EL (cell line): ENCODE data around the gene HS3ST4.

ENCODE experiments used
- DNase-seq: peaks from one replicate; pipeline ENCODE4 v3.0.0-alpha.2; 2016

The HS3ST4 gene

GRCh38 chr16:25691519-25692091 is at the start of gene HS3ST4:
HS3ST4 (plus strand) TSS chr16:25691959.
- no peak for DNase-seq

DNA sequence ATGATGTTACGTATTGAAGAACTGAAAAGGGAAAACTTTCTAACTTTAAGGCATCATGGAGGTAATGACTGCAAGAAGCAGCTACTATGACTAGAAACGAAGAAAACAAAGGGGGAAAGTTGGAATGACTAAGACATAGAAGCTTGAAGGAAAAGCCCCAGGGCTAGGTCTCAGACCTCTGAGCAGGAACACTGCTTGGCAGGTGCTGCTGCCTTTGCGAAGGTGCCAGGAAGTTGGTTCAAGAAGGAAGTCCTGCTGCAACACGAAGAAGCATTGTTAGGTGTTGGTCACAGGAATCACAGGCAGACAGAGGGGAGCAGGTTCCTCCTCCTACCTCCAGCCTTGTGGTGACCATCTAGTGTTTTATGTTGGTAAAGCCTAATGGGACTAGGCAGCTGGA is 48.1 kb upstream of the HS3ST4 start:
- DNase-seq, result no peak

- no peak for DNase-seq
Observed at GRCh38 chr16:25656639-25657038, 35.1 kb upstream of the HS3ST4 start.

DNA sequence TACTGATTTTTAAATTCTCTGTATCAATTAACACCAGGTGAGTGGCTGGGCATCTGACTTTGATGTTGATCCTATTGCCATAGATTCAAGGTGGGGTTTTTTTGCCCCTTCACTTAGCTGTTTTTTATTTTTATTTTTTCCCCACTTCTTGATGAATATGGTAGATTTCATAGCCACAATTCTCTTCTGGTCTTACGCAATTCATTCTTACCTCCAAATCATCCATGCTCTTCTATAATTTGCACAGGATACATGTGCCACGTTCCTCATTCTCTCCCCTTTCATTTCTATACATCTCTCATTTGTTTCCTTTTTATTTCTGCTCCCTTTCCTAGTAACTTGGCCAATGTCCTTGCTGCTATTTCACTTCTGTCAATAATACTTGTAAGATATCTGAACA is 14.9 kb upstream of the HS3ST4 start:
- DNase-seq, result no peak

- no peak for DNase-seq
Observed at GRCh38 chr16:25679511-25679910, 12.2 kb upstream of the HS3ST4 start.

DNA sequence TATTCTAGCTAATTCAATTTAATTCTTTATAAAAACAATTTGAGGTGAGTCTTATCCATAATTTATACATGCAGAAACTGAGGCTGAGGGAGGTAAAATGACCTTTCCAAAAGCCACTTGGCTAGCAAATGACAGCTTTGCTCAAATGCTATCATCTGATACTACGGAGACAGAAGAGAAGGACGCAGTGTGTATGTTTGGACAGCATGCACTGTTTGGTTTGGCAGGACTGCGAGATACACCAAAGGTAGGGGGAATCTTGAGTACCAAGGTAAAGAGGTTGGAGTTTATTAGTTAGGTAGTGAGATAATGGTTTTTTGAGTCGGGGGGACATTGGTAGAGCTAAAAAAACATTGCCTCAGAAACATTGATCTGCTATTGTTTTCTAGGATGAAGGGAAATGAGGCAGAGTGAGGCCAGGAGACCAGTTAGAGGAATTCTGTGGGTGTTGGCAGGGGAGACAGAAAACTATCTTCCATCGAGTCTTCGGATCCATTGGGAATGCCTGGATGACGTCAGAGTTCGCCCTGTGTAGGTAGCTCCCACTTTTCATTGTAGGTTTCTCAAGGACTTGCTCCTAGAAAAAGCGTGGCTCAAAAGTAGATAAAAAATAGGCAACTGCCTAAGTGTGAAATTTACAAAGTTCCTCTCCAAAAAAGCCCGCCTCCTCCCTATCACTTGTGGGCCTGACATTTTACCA is 2.5 kb upstream of the HS3ST4 start:
- no peak for DNase-seq

DNA sequence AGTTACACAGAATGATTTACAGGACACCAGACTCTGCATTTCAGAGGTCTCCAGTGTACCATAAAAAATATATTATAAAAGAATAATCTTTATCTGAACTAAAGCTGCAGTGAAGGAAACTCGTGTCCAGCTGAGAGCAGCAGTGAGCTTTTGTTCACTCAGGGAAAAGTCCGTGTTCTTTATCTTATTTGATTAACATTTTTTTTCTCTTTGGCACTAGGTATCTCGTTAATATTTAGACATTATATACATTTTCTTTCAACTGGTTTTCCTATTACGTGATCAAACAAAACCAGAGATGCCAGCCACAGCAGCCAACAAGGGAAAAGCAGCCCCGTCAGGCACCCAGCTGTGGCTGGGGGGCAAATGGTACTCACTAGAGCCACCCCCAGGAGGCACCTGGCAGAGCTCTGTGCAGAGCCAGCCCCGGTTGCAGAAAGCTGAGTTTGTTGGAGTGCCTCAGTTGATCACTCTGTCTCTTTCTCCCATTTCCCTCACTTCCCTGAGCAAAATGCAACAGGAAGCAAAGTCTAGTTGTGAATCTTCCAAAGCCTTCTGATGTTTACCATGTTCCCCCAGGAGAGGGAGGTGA is 1.1 kb upstream of the HS3ST4 start:
- DNase-seq, result no peak

GRCh38 chr16:25692351-25692741 is 587 bp downstream of the HS3ST4 start:
- DNase-seq, result no peak

GRCh38 chr16:25692742-25693508 is 1.2 kb downstream of the HS3ST4 start:
- no peak for DNase-seq

GRCh38 chr16:25693631-25694030 is 1.9 kb downstream of the HS3ST4 start:
- no peak for DNase-seq

DNA sequence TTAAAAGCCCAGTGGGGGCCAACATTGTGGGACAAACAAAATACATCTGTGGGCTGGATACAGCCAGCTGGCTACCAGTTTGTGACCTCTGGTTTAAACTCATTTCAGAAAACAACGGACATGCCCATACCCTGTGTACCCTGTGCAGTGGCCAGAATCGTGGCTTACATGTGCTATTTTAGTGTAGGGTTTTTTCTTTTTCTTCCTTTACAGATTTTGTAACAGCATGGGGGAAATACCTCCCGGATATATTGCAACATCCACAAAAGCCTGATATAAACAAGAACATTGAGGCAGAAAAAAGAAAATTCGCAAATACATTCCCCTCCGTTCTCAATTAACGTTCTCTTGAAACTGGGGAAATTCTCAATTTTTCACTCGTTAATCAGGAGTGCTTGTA is 7.3 kb downstream of the HS3ST4 start:
- DNase-seq, result no peak

- DNase-seq, result no peak
Observed at GRCh38 chr16:25700547-25700946, 8.8 kb downstream of the HS3ST4 start.

DNA sequence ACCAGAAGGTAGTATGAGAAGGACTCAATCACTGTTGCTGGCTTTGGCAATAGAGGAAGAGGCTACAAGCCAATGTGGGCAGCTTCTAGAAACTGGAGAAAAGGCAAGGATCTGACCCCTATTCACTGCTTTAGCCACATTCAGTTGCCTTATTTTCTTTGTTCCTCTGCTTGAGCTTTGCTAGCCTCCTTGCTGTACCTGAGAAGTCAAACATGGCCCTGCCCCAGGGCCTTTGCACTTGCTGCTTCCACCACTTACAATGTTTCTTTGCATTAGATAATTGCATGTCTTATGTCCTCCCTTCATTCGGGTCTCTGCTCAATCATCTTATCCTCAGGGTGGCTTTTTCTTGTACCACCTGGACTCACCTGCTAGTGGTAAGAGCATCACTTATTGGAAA is 15.8 kb downstream of the HS3ST4 start:
- no peak for DNase-seq

DNA sequence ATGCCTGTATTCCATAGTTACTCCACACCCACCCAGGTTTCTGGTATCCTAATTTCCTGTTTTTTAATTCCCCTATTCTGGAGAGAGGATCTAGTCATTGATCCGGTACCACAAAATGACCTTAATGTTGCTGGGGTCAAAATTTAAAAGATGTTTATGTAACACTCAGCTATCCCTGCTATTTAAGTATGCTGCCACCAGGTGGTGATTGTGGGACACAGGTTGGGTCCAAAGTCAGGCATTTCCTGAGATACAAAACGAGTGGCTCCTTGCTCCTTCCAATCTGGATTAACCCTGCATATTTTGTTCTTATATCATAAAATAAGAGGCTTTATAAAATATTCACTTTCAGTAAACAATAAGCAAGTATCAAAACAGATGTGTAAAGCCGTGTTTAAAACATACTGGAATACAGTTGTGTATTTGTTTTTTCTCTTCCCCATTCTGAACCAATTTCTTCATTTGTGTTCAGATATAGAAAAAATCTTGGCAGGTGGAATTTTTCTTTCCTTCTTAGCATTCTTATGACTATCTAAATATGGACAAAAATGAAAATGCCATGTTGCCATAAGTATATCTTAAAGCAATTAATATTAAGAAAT is 16.3 kb downstream of the HS3ST4 start:
- DNase-seq, result no peak

DNA sequence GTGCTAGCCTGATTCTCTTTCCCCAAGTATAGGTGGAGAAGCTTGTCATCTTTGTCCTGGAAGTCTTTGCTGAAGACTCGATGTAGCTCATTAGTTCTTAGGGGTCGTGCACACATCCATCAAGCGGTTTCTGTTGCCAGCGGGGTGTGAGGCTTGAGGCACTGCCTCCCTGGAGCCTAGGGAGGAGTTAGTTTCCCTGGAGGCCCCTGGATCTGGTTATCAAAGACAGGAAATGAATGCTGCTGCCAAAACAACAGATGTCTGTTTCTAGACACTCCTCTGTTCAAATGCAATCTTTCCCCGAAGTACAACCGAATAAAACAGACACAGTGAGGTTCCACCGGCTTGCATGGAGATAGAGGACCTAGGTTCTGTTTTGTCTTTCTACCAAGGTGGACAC is 17.5 kb downstream of the HS3ST4 start:
- no peak for DNase-seq

- no peak for DNase-seq
Observed at GRCh38 chr16:25713785-25714570, 22.2 kb downstream of the HS3ST4 start.

DNA sequence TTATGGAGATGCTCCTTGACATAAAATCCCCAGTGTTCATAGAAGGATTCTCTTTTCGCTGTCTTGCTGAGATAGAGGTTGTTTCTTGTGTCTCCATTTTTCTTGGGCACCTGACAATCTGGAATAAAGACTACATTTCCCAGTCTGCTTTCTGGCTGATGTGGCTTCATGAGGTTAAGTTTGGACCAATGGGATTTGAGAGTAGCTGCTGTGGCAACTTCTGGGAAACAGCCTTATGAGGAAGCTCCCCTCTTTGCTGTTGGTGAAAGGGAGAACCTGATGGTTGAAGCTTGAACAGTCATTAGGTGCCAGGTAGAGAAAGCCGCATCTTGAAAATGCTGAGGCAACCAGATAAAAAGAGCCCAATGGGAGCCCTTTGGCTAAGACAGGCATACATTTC is 24.4 kb downstream of the HS3ST4 start:
- DNase-seq, result no peak

GRCh38 chr16:25721439-25721838 is 29.7 kb downstream of the HS3ST4 start:
- DNase-seq, result no peak

GRCh38 chr16:25726430-25727098 is 34.8 kb downstream of the HS3ST4 start:
- no peak for DNase-seq

GRCh38 chr16:25729188-25729915 is 37.6 kb downstream of the HS3ST4 start:
- DNase-seq, result no peak

- no peak for DNase-seq
Observed at GRCh38 chr16:25730396-25730795, 38.6 kb downstream of the HS3ST4 start.
